HCT116 (cell line): ENCODE results near the gene RPL19. TPM values are rescaled to one million over a fixed set of nuclear protein-coding genes. Genes with fewer than 3 reads are reported as not detected.

Source experiments
- ATAC-seq: fragments of 200-7000 bp; cut with Tn5 transposase; 2 replicates; pipeline ENCODE4 v1.9.1; 2020; ENCODE audit warnings: mild to moderate bottlenecking, moderate library complexity
- BruUV-seq: library from RNA; stranded (reverse); fragments of 400-500 nt; replicated peaks from 2 replicates; lab custom pipeline; 2021; lab: Mats Ljungman, UMichigan
- CTCF ChIA-PET: fragments of 300-600 bp; sonication (Branson Sonifier 250); formaldehyde crosslinking; loops from one replicate; lab custom pipeline; 2021; ENCODE audit warnings: antibody characterized with exemption; lab: Charles Lee
- POLR2A ChIA-PET: fragments of 300-600, 350-600 bp; sonication (Branson Sonifier 250); formaldehyde crosslinking; loops from one replicate; lab custom pipeline; 2021; ENCODE audit warnings: antibody characterized with exemption; lab: Charles Lee
- RAD21 ChIA-PET, 2 experiments: fragments of 300-600 bp; sonication (Branson Sonifier 250); formaldehyde crosslinking; loops; one replicate each; lab custom pipeline; 2023; ENCODE audit warnings: low total read pairs in 2 of 2; ENCODE audit not compliant: uncharacterized antibody in 2 of 2, unreplicated experiment in 2 of 2, low non-redundant PET in 1 of 2; lab: Charles Lee
- DNase-seq: peaks from one replicate; pipeline ENCODE4 v3.0.0-alpha.2; 2010; ENCODE audit warnings: low read depth, low spot score
- H2AFZ ChIP-seq: fragments of 200-600 bp; shearing (Covaris generic), sonication (generic); 2 replicates; pipeline ENCODE4 v1.6.1; 2017; ENCODE audit warnings: low read depth, mixed run types, mixed read lengths, antibody characterized with exemption, low read length; ENCODE audit not compliant: poor library complexity, severe bottlenecking
- H3K27ac ChIP-seq: 2 replicates; pipeline ENCODE4 v1.5.1; 2012; ENCODE audit warnings: low read depth, low read length
- H3K27me3 ChIP-seq: fragments of 200-600 bp; sonication (generic); 2 replicates; pipeline ENCODE4 v1.6.1; 2016; ENCODE audit warnings: mixed run types, low read length, mixed read lengths; ENCODE audit not compliant: insufficient read depth
- H3K36me3 ChIP-seq, 2 experiments: fragments of 200-500 bp in 1 of 2; fragments of 200-600 bp in 1 of 2; sonication (Bioruptor generic) in 1 of 2; sonication (generic) in 1 of 2; 2 replicates each; pipeline versions ENCODE4 v1.5.1 to v1.6.1; 2014 to 2016; ENCODE audit warnings: low read length in 2 of 2, inconsistent platforms in 1 of 2, mixed read lengths in 1 of 2, mixed run types in 1 of 2; ENCODE audit not compliant: insufficient read depth in 2 of 2, control insufficient read depth in 1 of 2
- H3K4me1 ChIP-seq, 2 experiments: fragments of 200-600 bp in 1 of 2; sonication (generic) in 1 of 2; 2 replicates each; pipeline versions ENCODE4 v1.5.1 to v1.6.1; 2012 to 2017; ENCODE audit warnings: low read length in 2 of 2, inconsistent platforms in 1 of 2, mild to moderate bottlenecking in 1 of 2, mixed read lengths in 1 of 2, mixed run types in 1 of 2, moderate library complexity in 1 of 2; ENCODE audit not compliant: insufficient read depth in 2 of 2, control insufficient read depth in 1 of 2
- H3K4me2 ChIP-seq: fragments of 200-600 bp; sonication (generic); 2 replicates; pipeline ENCODE4 v1.6.1; 2017; ENCODE audit warnings: mixed run types, low read length, mixed read lengths
- H3K4me3 ChIP-seq, 2 experiments: fragments of 200-600 bp in 1 of 2; sonication (generic) in 1 of 2; replicated peaks in 1 of 2; 2 replicates each; pipeline ENCODE4 v1.5.1; 2011 to 2016; ENCODE audit warnings: low read length in 2 of 2, control low read depth in 1 of 2, low read depth in 1 of 2, mild to moderate bottlenecking in 1 of 2, mixed read lengths in 1 of 2, mixed run types in 1 of 2
- H3K79me2 ChIP-seq: fragments of 200-600 bp; sonication (generic); 2 replicates; pipeline ENCODE4 v1.6.1; 2017; ENCODE audit warnings: mild to moderate bottlenecking, mixed run types, low read length, moderate library complexity, mixed read lengths; ENCODE audit not compliant: insufficient read depth
- H3K9ac ChIP-seq: fragments of 200-600 bp; sonication (generic); 2 replicates; pipeline ENCODE4 v1.6.1; 2016; ENCODE audit warnings: low read length, mixed read lengths
- H3K9me2 ChIP-seq: fragments of 200-600 bp; sonication (generic), shearing (Covaris generic); 2 replicates; pipeline ENCODE4 v1.6.1; 2017; ENCODE audit warnings: mixed run types, mild to moderate bottlenecking, moderate library complexity; ENCODE audit not compliant: insufficient read depth
- H3K9me3 ChIP-seq, 2 experiments: fragments of 200-500 bp in 1 of 2; fragments of 200-600 bp in 1 of 2; sonication (Bioruptor generic) in 1 of 2; sonication (generic) in 1 of 2; 2 replicates each; pipeline ENCODE4 v1.6.1; 2014 to 2017; ENCODE audit warnings: low read length in 2 of 2, mixed read lengths in 2 of 2, inconsistent platforms in 1 of 2, low read depth in 1 of 2, mild to moderate bottlenecking in 1 of 2, mixed run types in 1 of 2, moderate library complexity in 1 of 2; ENCODE audit not compliant: control insufficient read depth in 1 of 2, insufficient read depth in 1 of 2
- H4K20me1 ChIP-seq: fragments of 200-600 bp; sonication (generic), shearing (Covaris generic); 2 replicates; pipeline ENCODE4 v1.6.1; 2017; ENCODE audit warnings: mixed run types, mild to moderate bottlenecking, moderate library complexity; ENCODE audit not compliant: insufficient read depth
- ATF3 ChIP-seq: IDR thresholded peaks from 2 replicates; pipeline ENCODE4 v1.6.1; 2012
- CEBPB ChIP-seq: IDR thresholded peaks from 2 replicates; pipeline ENCODE4 v1.6.1; 2012; ENCODE audit warnings: low read depth
- CTCF ChIP-seq, 3 experiments: fragments of 200-600 bp in 1 of 3; sonication (generic) in 1 of 3; IDR thresholded peaks in 2 of 3; conservative IDR thresholded peaks in 1 of 3; 2 replicates each; pipeline ENCODE4 v1.5.1; 2012 to 2017; ENCODE audit warnings: low read depth in 2 of 3, low read length in 2 of 3, antibody characterized with exemption in 1 of 3, borderline replicate concordance in 1 of 3, control low read depth in 1 of 3, mild to moderate bottlenecking in 1 of 3, mixed read lengths in 1 of 3, mixed run types in 1 of 3, moderate library complexity in 1 of 3; ENCODE audit not compliant: insufficient read depth in 1 of 3
- EGR1 ChIP-seq: IDR thresholded peaks from 2 replicates; pipeline ENCODE4 v1.6.1; 2012; ENCODE audit warnings: low read depth
- EZH2 ChIP-seq: fragments of 200-600 bp; sonication (generic); IDR thresholded peaks from 2 replicates; pipeline ENCODE4 v1.6.1; 2017; ENCODE audit warnings: antibody characterized with exemption, mixed run types
- MAX ChIP-seq: IDR thresholded peaks from 2 replicates; pipeline ENCODE4 v1.6.1; 2012
- RAD21 ChIP-seq: IDR thresholded peaks from 2 replicates; pipeline ENCODE4 v1.6.1; 2012; ENCODE audit warnings: low read depth, mild to moderate bottlenecking
- REST ChIP-seq: IDR thresholded peaks from 2 replicates; pipeline ENCODE4 v1.6.1; 2012; ENCODE audit warnings: low read depth
- SIN3A ChIP-seq: IDR thresholded peaks from 2 replicates; pipeline ENCODE4 v1.6.1; 2012; ENCODE audit warnings: low read depth
- SRF ChIP-seq: IDR thresholded peaks from 2 replicates; pipeline ENCODE4 v1.6.1; 2012; ENCODE audit warnings: low read depth
- ZBTB33 ChIP-seq: IDR thresholded peaks from 2 replicates; pipeline ENCODE4 v1.6.1; 2011; ENCODE audit warnings: mild to moderate bottlenecking, low read length, moderate library complexity; ENCODE audit not compliant: insufficient replicate concordance; ENCODE audit errors: extremely low read depth
- ZFX ChIP-seq: fragments of 450-650 bp; IDR thresholded peaks from 2 replicates; pipeline ENCODE4 v1.6.1; 2017
- intact Hi-C: fragments of 100-400 bp; cut with micrococcal nuclease; formaldehyde crosslinking; loops from 2 replicates; pipeline ENCODE4 v1.10.0; 2022
- total RNA-seq: library from RNA; stranded (reverse); gene quantifications from one replicate; pipeline ENCODE4 v1.2.1, GENCODE V29; 2021; ENCODE audit not compliant: unreplicated experiment

RPL19 gene
- total RNA-seq, 1 experiment from 2014 or later, result 2,276 TPM

GRCh38 chr17:39150795-39151149 is 49.3 kb upstream of the RPL19 start:
- ChIA-PET POLR2A (no interaction called here), RAD21 (no interaction called here), CTCF (interaction anchor here (5.5 kb wide), 1 partner anchor 168 kb away, joined by 28 read pairs; no protein-coding TSS in a partner anchor)
- H3K36me3 ChIP-seq, result no peaks in the 10 kb centered on the region
- no peak for ATAC-seq
- H3K4me2 ChIP-seq, result no peak overlapping the region
- H3K27me3 ChIP-seq, result no peaks in the 10 kb centered on the region
- no peaks in the 10 kb centered on the region for H4K20me1 ChIP-seq
- no TSS peak for BruUV-seq
- no peak overlapping the region for H3K4me3 ChIP-seq
- no peaks in the 10 kb centered on the region for H3K9me3 ChIP-seq
- H2AFZ ChIP-seq, result no peak overlapping the region
- no peak overlapping the region for H3K27ac ChIP-seq
- intact Hi-C loops, result loop anchor here (10.0 kb wide), 1 partner anchor 416 kb away; the partner anchor contains the start of gene CISD3
- no peak for TF ChIP-seq CEBPB
- no peak for TF ChIP-seq ZFX
- TF ChIP-seq ZBTB33, result no peak
- no peak for TF ChIP-seq EZH2
- TF ChIP-seq CTCF (IDR thresholded peaks at IDR 0.05 in 2 of 3, conservative IDR thresholded peaks at IDR 0.05 in 1 of 3; ENCODE audit: borderline replicate concordance in 1 of 3, insufficient read depth in 1 of 3, low read depth in 2 of 3, low read length in 2 of 3), result no peak
- TF ChIP-seq SRF, result no peak
- no peak for TF ChIP-seq MAX
- TF ChIP-seq REST, result no peak
- no peak for TF ChIP-seq ATF3
- no peak for TF ChIP-seq EGR1
- no peak for TF ChIP-seq SIN3A
- no peak for TF ChIP-seq RAD21
- H3K79me2 ChIP-seq, result no peaks in the 10 kb centered on the region
- H3K9ac ChIP-seq, result no peak overlapping the region
- H3K9me2 ChIP-seq, result no peaks in the 10 kb centered on the region
- DNase-seq, result no peak
- H3K4me1 ChIP-seq, result peaks cover 11 to 23% of the 10 kb centered on the region in 2 experiments
